NCI-H2196 treated with DMSO at 0.1 percent for 48 hours (cell line): Measurements from ENCODE around the gene MYO7A.

Experiments used
- DNase-seq: peaks from one replicate; lab custom pipeline; 2025; ENCODE audit not compliant: unreplicated experiment; lab: John Stamatoyannopoulos, UW

MYO7A gene

GRCh38 chr11:77182542-77183430 is 54.7 kb downstream of the MYO7A start:
- no peak for DNase-seq

- no peak for DNase-seq
Observed at GRCh38 chr11:77183431-77183984, 55.5 kb downstream of the MYO7A start.

GRCh38 chr11:77184136-77184860 is 56.3 kb downstream of the MYO7A start:
- DNase-seq: no peak

GRCh38 chr11:77186302-77186701 is 58.3 kb downstream of the MYO7A start:
- no peak for DNase-seq

- no peak for DNase-seq
Observed at GRCh38 chr11:77187111-77187750, 59.2 kb downstream of the MYO7A start.

- DNase-seq: peak; percentile 63
Observed at GRCh38 chr11:77187776-77188632, 60.0 kb downstream of the MYO7A start.

- peak; percentile 26 for DNase-seq
Observed at GRCh38 chr11:77188633-77189491, 60.8 kb downstream of the MYO7A start.

GRCh38 chr11:77189588-77190210 is 61.7 kb downstream of the MYO7A start:
- DNase-seq: no peak

- DNase-seq: no peak
Observed at GRCh38 chr11:77190331-77191075, 62.5 kb downstream of the MYO7A start.

GRCh38 chr11:77191429-77191822 is 63.4 kb downstream of the MYO7A start:
- DNase-seq: no peak

- DNase-seq: peak; percentile 5
Observed at GRCh38 chr11:77191823-77192495, 63.9 kb downstream of the MYO7A start.

- DNase-seq: no peak
Observed at GRCh38 chr11:77193167-77193566, 65.1 kb downstream of the MYO7A start.

GRCh38 chr11:77193911-77194830 is 66.1 kb downstream of the MYO7A start:
- DNase-seq: no peak

GRCh38 chr11:77195071-77195755 is 67.2 kb downstream of the MYO7A start:
- no peak for DNase-seq

- DNase-seq: no peak
Observed at GRCh38 chr11:77196961-77197360, 68.9 kb downstream of the MYO7A start.

GRCh38 chr11:77197626-77198320 is 69.7 kb downstream of the MYO7A start:
- no peak for DNase-seq
